ENCODE measurements around the gene UQCR10.

The UQCR10 gene

GRCh38 chr22:29755889-29756288 lies 11.3 kb upstream of the UQCR10 start:
- no peak overlapping the region for H3K4me3 ChIP-seq (replicated peaks; ENCODE audit: insufficient read depth, low read length)
- H3K27ac ChIP-seq (replicated peaks), result no peak overlapping the region
- H3K27me3 ChIP-seq (ENCODE audit: insufficient read depth, poor library complexity, severe bottlenecking), result no peaks in the 10 kb centered on the region
- no peak for DNase-seq (ENCODE audit: low read depth in 1 of 2, low spot score in 1 of 2)
- TF ChIP-seq CTCF (IDR thresholded peaks at IDR 0.05; ENCODE audit: insufficient read depth, low read length) (no peak), POLR2AphosphoS5 (IDR thresholded peaks at IDR 0.05; ENCODE audit: low read depth) (no peak), GABPA (IDR thresholded peaks at IDR 0.05; ENCODE audit: low read depth) (no peak), SPI1 (IDR thresholded peaks at IDR 0.05; ENCODE audit: borderline replicate concordance, low read depth) (no peak)
- TF ChIP-seq, protein P1, sequence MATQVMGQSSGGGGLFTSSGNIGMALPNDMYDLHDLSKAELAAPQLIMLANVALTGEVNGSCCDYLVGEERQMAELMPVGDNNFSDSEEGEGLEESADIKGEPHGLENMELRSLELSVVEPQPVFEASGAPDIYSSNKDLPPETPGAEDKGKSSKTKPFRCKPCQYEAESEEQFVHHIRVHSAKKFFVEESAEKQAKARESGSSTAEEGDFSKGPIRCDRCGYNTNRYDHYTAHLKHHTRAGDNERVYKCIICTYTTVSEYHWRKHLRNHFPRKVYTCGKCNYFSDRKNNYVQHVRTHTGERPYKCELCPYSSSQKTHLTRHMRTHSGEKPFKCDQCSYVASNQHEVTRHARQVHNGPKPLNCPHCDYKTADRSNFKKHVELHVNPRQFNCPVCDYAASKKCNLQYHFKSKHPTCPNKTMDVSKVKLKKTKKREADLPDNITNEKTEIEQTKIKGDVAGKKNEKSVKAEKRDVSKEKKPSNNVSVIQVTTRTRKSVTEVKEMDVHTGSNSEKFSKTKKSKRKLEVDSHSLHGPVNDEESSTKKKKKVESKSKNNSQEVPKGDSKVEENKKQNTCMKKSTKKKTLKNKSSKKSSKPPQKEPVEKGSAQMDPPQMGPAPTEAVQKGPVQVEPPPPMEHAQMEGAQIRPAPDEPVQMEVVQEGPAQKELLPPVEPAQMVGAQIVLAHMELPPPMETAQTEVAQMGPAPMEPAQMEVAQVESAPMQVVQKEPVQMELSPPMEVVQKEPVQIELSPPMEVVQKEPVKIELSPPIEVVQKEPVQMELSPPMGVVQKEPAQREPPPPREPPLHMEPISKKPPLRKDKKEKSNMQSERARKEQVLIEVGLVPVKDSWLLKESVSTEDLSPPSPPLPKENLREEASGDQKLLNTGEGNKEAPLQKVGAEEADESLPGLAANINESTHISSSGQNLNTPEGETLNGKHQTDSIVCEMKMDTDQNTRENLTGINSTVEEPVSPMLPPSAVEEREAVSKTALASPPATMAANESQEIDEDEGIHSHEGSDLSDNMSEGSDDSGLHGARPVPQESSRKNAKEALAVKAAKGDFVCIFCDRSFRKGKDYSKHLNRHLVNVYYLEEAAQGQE (IDR thresholded peaks at IDR 0.05; ENCODE audit: insufficient replicate concordance, low read depth), result no peak

DNA sequence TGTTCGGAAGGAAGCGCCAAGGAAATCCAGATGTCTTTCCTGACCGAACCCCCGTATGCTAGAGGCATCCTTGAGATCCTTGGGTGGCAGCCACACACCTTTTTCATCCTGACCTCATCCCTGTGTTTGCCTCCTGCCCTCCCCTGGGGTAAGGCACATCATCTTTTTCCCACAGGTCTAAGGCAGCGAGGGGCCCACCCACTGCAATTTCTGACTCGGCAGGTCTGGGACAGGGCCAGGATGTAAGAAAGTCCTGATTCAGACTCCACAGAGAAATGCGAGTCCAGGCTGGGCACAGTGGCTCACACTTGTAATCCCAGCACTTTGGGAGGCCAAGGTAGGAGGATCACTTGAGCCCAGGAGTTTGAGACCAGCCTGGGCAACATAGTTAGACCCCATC lies 10.8 kb upstream of the UQCR10 start:
- H3K27ac ChIP-seq (replicated peaks), result no peak overlapping the region
- H3K27me3 ChIP-seq (ENCODE audit: insufficient read depth, poor library complexity, severe bottlenecking), result no peaks in the 10 kb centered on the region
- TF ChIP-seq CTCF (IDR thresholded peaks at IDR 0.05; ENCODE audit: insufficient read depth, low read length) (no peak), SPI1 (IDR thresholded peaks at IDR 0.05; ENCODE audit: borderline replicate concordance, low read depth) (no peak), GABPA (IDR thresholded peaks at IDR 0.05; ENCODE audit: low read depth) (no peak), POLR2AphosphoS5 (IDR thresholded peaks at IDR 0.05; ENCODE audit: low read depth) (no peak)
- TF ChIP-seq, protein P1 (IDR thresholded peaks at IDR 0.05; ENCODE audit: insufficient replicate concordance, low read depth), result no peak
- H3K4me3 ChIP-seq (replicated peaks; ENCODE audit: insufficient read depth, low read length), result no peak overlapping the region
- DNase-seq (ENCODE audit: low read depth in 1 of 2, low spot score in 1 of 2), result no peak

GRCh38 chr22:29757096-29757495 lies 10.1 kb upstream of the UQCR10 start:
- H3K27me3 ChIP-seq (ENCODE audit: insufficient read depth, poor library complexity, severe bottlenecking), result no peaks in the 10 kb centered on the region
- no peak overlapping the region for H3K27ac ChIP-seq (replicated peaks)
- H3K4me3 ChIP-seq (replicated peaks; ENCODE audit: insufficient read depth, low read length), result no peak overlapping the region
- DNase-seq (ENCODE audit: low read depth in 1 of 2, low spot score in 1 of 2), result no peak
- no peak for TF ChIP-seq GABPA (IDR thresholded peaks at IDR 0.05; ENCODE audit: low read depth)

DNA sequence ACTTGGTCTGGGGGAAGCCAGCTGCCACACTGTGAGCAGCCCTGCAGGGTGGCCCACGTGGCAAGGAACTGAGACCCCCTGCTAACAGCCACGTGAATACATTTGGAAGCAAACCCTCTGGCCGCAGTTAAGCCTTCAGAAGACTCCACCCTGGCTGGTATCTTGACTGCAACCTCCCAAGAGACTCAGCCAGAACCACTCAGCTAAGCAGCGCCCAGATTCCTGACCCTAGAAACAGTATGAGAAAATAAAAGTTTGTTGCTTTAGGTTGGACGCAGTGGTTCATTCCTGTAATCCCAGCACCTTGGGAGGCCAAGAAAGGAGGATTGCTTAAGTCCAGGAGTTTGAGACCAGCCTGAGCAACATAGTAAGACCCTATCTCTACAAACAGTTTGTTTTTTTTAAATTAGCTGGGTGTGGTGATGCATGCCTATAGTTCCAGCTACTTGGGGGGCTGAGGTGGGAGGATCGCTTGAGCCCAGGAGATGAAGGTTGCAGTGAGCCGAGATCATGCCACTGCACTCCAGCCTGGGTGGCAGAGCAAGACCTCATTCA lies 9.0 kb upstream of the UQCR10 start:
- Histone ChIP-seq H3K27ac (replicated peaks) (no peak overlapping the region), H3K4me3 (replicated peaks; ENCODE audit: insufficient read depth, low read length) (no peak overlapping the region), H3K27me3 (ENCODE audit: insufficient read depth, poor library complexity, severe bottlenecking) (no peaks in the 10 kb centered on the region)
- no peak for DNase-seq (ENCODE audit: low read depth in 1 of 2, low spot score in 1 of 2)
- TF ChIP-seq CTCF (IDR thresholded peaks at IDR 0.05; ENCODE audit: insufficient read depth, low read length), result no peak
- TF ChIP-seq SPI1 (IDR thresholded peaks at IDR 0.05; ENCODE audit: borderline replicate concordance, low read depth), result no peak
- TF ChIP-seq, protein P1 (IDR thresholded peaks at IDR 0.05; ENCODE audit: insufficient replicate concordance, low read depth), result no peak
- TF ChIP-seq GABPA (IDR thresholded peaks at IDR 0.05; ENCODE audit: low read depth), result no peak
- no peak for TF ChIP-seq POLR2AphosphoS5 (IDR thresholded peaks at IDR 0.05; ENCODE audit: low read depth)
